Stimulated activated CD4-positive, alpha-beta T cell treated with anti-CD3 and anti-CD28 coated beads, Interleukin-4, amount 100 ng/mL, for 1 hour (primary cell): ENCODE data around the gene MAP1LC3B2.

ENCODE experiments used
- DNase-seq: peaks from one replicate; pipeline ENCODE4 v3.0.0-alpha.2; 2020

MAP1LC3B2 gene

GRCh38 chr12:116616536-116617248 is 57.5 kb downstream of the MAP1LC3B2 start:
- no peak for DNase-seq

GRCh38 chr12:116619246-116619645 is 60.1 kb downstream of the MAP1LC3B2 start:
- no peak for DNase-seq

GRCh38 chr12:116620124-116620491 is 60.9 kb downstream of the MAP1LC3B2 start:
- no peak for DNase-seq

GRCh38 chr12:116620492-116621191 is 61.5 kb downstream of the MAP1LC3B2 start:
- no peak for DNase-seq

- DNase-seq: no peak
These were observed 62.0 kb downstream of the MAP1LC3B2 start for GRCh38 chr12:116621194-116621593.

GRCh38 chr12:116624516-116624915 is 65.3 kb downstream of the MAP1LC3B2 start:
- DNase-seq: no peak

- DNase-seq: no peak
These were observed 67.0 kb downstream of the MAP1LC3B2 start for GRCh38 chr12:116626153-116626552.
